HCT116 (cell line): ENCODE measurements around the gene EPHB2.

Source experiments
- ATF3 ChIP-seq: IDR thresholded peaks from 2 replicates; pipeline ENCODE4 v1.6.1; 2012
- CTCF ChIP-seq, 3 experiments: fragments of 200-600 bp in 1 of 3; sonication (generic) in 1 of 3; IDR thresholded peaks in 2 of 3; conservative IDR thresholded peaks in 1 of 3; 2 replicates each; pipeline ENCODE4 v1.5.1; 2012 to 2017; ENCODE audit warnings: low read depth in 2 of 3, low read length in 2 of 3, antibody characterized with exemption in 1 of 3, borderline replicate concordance in 1 of 3, control low read depth in 1 of 3, mild to moderate bottlenecking in 1 of 3, mixed read lengths in 1 of 3, mixed run types in 1 of 3, moderate library complexity in 1 of 3; ENCODE audit not compliant: insufficient read depth in 1 of 3
- EZH2 ChIP-seq: fragments of 200-600 bp; sonication (generic); IDR thresholded peaks from 2 replicates; pipeline ENCODE4 v1.6.1; 2017; ENCODE audit warnings: antibody characterized with exemption, mixed run types
- EZH2phosphoT487 ChIP-seq: fragments of 200-600 bp; IDR thresholded peaks from 2 replicates; pipeline ENCODE4 v1.6.1; 2018; ENCODE audit warnings: antibody characterized with exemption, borderline replicate concordance
- MAX ChIP-seq: IDR thresholded peaks from 2 replicates; pipeline ENCODE4 v1.6.1; 2012
- POLR2A ChIP-seq: IDR thresholded peaks from 2 replicates; pipeline ENCODE4 v1.7.0; 2011; ENCODE audit warnings: borderline replicate concordance; ENCODE audit not compliant: insufficient read depth, insufficient read length; ENCODE audit errors: extremely low read depth
- POLR2AphosphoS5 ChIP-seq: IDR thresholded peaks from 2 replicates; pipeline ENCODE4 v1.6.1; 2011; ENCODE audit warnings: mild to moderate bottlenecking, low read depth, low read length, moderate library complexity
- SIN3A ChIP-seq: IDR thresholded peaks from 2 replicates; pipeline ENCODE4 v1.6.1; 2012; ENCODE audit warnings: low read depth
- SP1 ChIP-seq: IDR thresholded peaks from 2 replicates; pipeline ENCODE4 v1.6.1; 2012; ENCODE audit warnings: low read depth
- YY1 ChIP-seq: IDR thresholded peaks from 2 replicates; pipeline ENCODE4 v1.6.1; 2011; ENCODE audit warnings: low read length, low read depth, moderate library complexity, mild to moderate bottlenecking; ENCODE audit not compliant: insufficient replicate concordance; ENCODE audit errors: extremely low read depth
- ZBTB33 ChIP-seq: IDR thresholded peaks from 2 replicates; pipeline ENCODE4 v1.6.1; 2011; ENCODE audit warnings: mild to moderate bottlenecking, low read length, moderate library complexity; ENCODE audit not compliant: insufficient replicate concordance; ENCODE audit errors: extremely low read depth
- ZNF274 ChIP-seq: fragments of 200-500 bp; sonication (Bioruptor generic); IDR thresholded peaks from 2 replicates; pipeline ENCODE4 v1.6.1; 2014; ENCODE audit warnings: mild to moderate bottlenecking, low read depth, low read length, inconsistent platforms

- TF ChIP-seq POLR2AphosphoS5 (no peak), MAX (no peak), EZH2 (no peak), POLR2A (no peak), CTCF (IDR thresholded peaks at IDR 0.05 in 2 of 3, conservative IDR thresholded peaks at IDR 0.05 in 1 of 3; ENCODE audit: borderline replicate concordance in 1 of 3, insufficient read depth in 1 of 3, low read depth in 2 of 3, low read length in 2 of 3) (no peak), SP1 (no peak), YY1 (no peak), ZNF274 (no peak), EZH2phosphoT487 (no peak), ZBTB33 (no peak), ATF3 (no peak), SIN3A (no peak)
Observed at GRCh38 chr1:22919341-22920025, 208.8 kb downstream of the EPHB2 start.
